ENCODE measurements around the gene SCUBE1. TPM values are rescaled to one million over a fixed set of nuclear protein-coding genes. Genes with fewer than 3 reads are reported as not detected.

SCUBE1 gene
- total and polyA plus RNA-seq, 3 donors from 2014 or later, result 11.0 to 28.9 (median 23.5) TPM

GRCh38 chr22:43203471-43203981, 139.6 kb downstream of the SCUBE1 start:
- Histone ChIP-seq H3K9me3 (no peaks in the 10 kb centered on the region), H3K4me3 (no peak overlapping the region), H3K27ac (peak overlapping the region; percentile 6 to 36), H3K4me1 (peaks cover 13% of the 10 kb centered on the region), H3K36me3 (ENCODE audit: low read depth, missing control alignments) (no peaks in the 10 kb centered on the region), H3K27me3 (no peaks in the 10 kb centered on the region)
- WGBS, 2 donors, result 39 to 52% methylated on average over 13 to 20 of the region's 20 CpGs
- DNase-seq, result peak; percentile 87
- intact Hi-C loops (cut with DNase I; ENCODE audit: low total_unique reads), result no loop called here
- no peak for TF ChIP-seq CTCF (IDR thresholded peaks at IDR 0.05)
- TF ChIP-seq POLR2A (IDR thresholded peaks at IDR 0.05), result no peak

DNA sequence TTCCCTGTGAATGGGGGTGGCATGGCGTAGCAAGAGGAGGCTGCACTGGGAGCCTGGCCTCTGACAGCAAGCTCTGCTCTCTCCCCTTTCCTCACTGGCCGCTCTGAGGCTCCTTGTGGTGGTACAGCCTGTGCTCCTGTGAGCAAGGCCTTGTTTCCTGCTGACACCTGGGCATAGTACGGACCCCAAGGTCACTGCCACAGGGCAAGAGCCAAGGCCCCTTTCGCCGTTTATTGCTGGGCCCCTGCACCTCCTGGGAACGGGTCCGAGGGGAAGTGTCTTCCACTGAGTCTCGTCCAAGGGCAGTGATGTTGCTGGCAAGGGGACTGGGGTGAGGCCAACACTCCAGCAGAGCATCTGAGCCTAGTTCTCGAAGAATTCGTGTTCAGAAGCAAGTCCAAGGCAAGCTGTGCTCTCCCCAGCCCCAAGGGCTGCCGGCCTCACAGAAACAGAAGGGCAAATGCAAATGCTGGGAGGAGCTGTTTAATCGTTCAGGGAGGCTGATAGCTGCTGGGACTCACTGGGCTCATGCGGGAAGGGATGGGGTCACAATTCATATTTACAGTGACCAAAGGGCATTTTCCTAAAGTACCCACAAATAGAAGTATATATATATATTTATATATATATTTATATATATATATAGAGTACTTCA, 140.3 kb downstream of the SCUBE1 start:
- Histone ChIP-seq H3K4me3 (no peak overlapping the region), H3K36me3 (ENCODE audit: low read depth, missing control alignments) (no peaks in the 10 kb centered on the region), H3K27me3 (no peaks in the 10 kb centered on the region), H3K9me3 (no peaks in the 10 kb centered on the region), H3K27ac (peak overlapping the region; percentile 57 to 70), H3K4me1 (peaks cover 13% of the 10 kb centered on the region)
- WGBS, 2 donors, result 38 to 67% methylated on average over 5 to 13 of the region's 13 CpGs
- no peak for DNase-seq
- TF ChIP-seq POLR2A (IDR thresholded peaks at IDR 0.05) (no peak), CTCF (IDR thresholded peaks at IDR 0.05) (no peak)
- intact Hi-C loops (cut with DNase I; ENCODE audit: low total_unique reads), result no loop called here

DNA sequence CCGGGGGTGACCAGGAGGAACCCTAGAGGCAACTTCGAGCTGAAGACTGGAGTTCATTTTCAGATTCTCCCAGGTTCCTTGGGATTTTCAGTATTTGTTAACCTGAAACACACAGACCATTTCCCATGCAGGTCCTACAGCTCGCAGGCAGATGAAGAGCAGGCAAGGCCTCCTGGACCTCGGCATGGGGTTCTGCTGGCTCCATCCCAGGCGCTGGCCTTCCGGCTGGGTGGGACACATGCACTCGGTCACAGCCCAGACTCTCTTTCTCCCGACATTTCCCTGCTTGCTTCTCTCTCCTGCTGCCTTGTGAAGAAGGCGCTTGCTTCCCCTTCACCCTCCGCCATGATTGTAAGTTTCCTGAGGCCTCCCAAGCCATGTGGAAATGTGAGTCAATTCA, 140.8 kb downstream of the SCUBE1 start:
- intact Hi-C loops (cut with DNase I; ENCODE audit: low total_unique reads), result no loop called here
- DNase-seq, result no peak
- Histone ChIP-seq H3K27ac (peak overlapping the region; percentile 57 to 70), H3K27me3 (no peaks in the 10 kb centered on the region), H3K4me3 (no peak overlapping the region), H3K9me3 (no peaks in the 10 kb centered on the region), H3K4me1 (peaks cover 13% of the 10 kb centered on the region), H3K36me3 (ENCODE audit: low read depth, missing control alignments) (no peaks in the 10 kb centered on the region)
- 92 to 93% methylated on average over 10 of the region's 10 CpGs for WGBS, 2 donors
- TF ChIP-seq POLR2A (IDR thresholded peaks at IDR 0.05), result no peak
- no peak for TF ChIP-seq CTCF (IDR thresholded peaks at IDR 0.05)

- H3K36me3 ChIP-seq (ENCODE audit: low read depth, missing control alignments), result no peaks in the 10 kb centered on the region
- H3K27ac ChIP-seq, result peak overlapping the region; percentile 57 to 70
- 95 to 97% methylated on average over 16 to 26 of the region's 26 CpGs for WGBS, 2 donors
- no peaks in the 10 kb centered on the region for H3K27me3 ChIP-seq
- intact Hi-C loops (cut with DNase I; ENCODE audit: low total_unique reads), result no loop called here
- H3K4me3 ChIP-seq, result no peak overlapping the region
- no peak for DNase-seq
- no peak for TF ChIP-seq CTCF (IDR thresholded peaks at IDR 0.05)
- no peak for TF ChIP-seq POLR2A (IDR thresholded peaks at IDR 0.05)
- H3K4me1 ChIP-seq, result peaks cover 16% of the 10 kb centered on the region
- H3K9me3 ChIP-seq, result no peaks in the 10 kb centered on the region
Observed at GRCh38 chr22:43201486-43202219, 141.5 kb downstream of the SCUBE1 start.
